GM21447 (cell line): ENCODE results near the gene HLCS.
"Not testable (repeated sequence)": the region's sequence is repeated elsewhere in the genome, so short reads cannot be mapped to it uniquely, and the experiment has no call there.

Experiments used
- ATAC-seq: cut with Tn5 transposase; IDR thresholded peaks from one replicate; pipeline ENCODE4 v1.9.1; 2021; ENCODE audit not compliant: unreplicated experiment

Gene HLCS

DNA sequence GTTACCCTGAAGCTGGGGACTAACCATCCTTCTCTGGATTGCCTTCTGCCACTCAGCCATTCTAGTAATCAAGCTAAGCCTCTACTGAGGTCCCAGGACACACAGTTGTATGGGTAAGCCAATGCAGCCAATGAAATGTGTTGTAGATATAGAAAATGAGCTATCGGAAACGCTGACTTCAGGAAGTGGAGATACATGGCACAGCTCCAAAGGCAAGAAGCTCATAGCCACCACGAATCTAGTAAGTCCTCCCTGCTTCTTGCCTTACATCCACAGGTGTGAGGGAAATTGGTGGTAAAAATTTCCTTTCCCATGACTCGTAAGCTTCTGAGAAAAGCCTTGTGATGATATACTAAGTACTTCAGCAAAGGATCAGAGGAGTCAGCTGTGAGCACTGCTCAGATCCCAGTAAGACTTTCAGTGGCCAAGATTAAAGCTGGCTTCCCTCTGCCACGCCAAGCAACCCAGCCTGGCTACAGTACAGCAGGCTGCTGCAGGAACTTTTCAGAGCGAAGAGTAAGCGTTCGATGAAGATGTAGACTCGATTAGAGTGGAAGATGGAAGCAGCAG lies 149.8 kb downstream of the HLCS start:
- ATAC-seq = no peak

GRCh38 chr21:36816026-36816425 lies 150.4 kb downstream of the HLCS start:
- not testable (repeated sequence) for ATAC-seq

- ATAC-seq = no peak
These were observed 151.2 kb downstream of the HLCS start for GRCh38 chr21:36815284-36815683.

DNA sequence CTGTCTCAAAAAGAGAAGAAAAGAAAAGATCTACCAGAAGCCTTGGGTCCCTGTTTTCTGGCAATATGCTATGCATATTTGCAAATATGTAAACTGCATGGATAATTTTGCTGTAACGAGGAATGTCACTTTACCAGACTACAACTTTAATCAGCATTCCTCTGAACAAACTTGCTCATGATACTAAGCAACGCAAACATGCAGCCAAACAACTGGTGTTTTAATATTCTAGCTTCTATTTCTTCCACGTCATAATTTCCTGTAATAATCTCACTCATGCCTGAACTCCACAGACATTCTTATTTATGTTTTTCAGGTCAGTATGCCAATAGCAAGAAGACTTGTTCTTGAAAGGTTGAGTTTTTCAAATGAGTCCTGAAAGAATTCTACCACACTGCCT lies 153.4 kb downstream of the HLCS start:
- no peak for ATAC-seq

DNA sequence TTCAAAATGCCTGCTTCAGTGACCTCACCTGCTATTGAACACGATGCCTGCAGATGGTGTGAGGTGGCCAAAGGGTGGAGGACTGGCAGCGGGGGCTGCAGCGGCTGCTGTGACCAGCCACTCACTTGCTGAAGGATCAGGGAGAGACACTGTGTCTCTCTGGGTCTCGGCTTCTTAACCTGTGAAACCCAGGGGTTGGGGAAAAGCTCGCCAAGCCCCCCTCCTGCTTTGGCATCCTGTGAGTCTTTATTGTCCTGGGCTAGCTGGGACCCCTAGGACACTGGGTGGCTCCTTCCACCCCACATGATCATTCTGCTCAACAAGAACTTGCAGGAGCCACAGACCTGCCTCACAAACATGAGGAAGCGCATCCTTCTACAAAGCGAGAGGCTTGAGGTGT lies 154.7 kb downstream of the HLCS start:
- ATAC-seq = no peak

DNA sequence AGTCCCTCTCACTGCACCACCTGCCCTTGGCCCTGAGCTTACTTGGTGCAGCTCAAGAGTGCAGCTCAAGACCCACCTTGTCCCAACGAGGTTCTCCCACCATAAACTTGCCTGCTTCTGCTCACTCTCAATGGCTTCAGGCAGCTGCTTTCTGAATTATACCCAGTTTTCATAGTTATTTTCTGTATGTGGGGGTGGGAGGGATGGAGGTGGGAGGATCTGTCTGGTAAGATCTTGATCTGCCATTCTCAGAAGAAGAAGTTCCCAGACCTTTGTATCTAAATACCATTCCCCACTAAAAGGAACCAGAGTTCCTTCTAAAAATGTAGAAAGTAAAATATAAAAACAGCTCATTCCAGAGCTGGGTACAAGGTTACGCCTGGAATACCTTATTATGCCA lies 156.0 kb downstream of the HLCS start:
- no peak for ATAC-seq

DNA sequence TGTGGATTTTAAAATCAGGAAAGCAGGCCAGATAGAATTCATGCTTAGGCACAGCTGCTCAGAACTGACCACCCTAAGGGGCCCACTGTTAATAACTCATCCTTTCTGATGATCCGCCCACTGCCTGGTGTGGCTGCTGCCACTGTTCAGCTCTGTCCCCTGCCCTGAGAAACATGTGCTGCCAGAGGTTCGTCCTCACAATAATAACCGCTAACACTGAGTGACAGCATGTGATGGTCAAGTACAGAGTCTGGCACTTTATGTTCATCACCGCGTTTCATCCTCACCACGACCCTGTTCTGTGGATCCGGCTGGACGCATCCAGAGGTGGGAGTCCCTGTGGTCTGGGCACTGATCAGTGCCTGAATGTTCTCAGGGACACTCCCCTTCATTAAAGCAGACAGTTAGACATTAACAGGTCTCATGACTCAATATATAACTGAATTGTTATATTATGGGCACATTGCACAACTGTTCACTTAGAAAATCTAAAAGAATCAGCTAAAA lies 159.0 kb downstream of the HLCS start:
- ATAC-seq = no peak

GRCh38 chr21:36806103-36806502 lies 160.4 kb downstream of the HLCS start:
- ATAC-seq = no peak

GRCh38 chr21:36804874-36805611 lies 161.4 kb downstream of the HLCS start:
- no peak for ATAC-seq

DNA sequence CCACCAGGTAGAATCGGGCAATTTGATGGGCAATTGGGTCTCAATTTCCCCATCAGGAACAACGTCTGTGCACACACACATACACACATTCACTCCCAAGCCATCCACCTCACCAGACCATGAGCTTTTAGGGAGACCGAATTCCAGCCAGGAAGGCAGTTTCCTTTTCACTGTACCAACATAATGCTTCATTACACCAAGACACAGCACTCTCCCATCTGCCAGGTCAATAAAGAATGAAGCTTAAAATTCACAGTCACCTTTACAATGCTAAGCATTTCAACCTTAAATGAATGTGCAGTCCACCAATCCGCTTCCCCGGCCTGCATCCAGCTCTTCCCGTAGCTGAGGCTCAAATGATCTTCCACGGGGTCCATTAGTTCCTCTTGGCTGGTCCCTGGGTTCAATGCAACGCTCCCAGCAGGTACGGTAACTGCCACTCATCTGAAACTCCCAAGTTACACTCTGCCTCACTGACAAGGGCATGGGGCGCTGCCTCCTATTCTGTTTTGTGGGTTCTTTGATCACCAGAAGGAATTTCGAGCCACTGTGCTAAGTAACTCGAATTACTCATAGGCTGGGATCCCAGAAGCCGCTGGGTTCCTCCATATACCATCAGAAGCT lies 162.5 kb downstream of the HLCS start:
- ATAC-seq = no peak

DNA sequence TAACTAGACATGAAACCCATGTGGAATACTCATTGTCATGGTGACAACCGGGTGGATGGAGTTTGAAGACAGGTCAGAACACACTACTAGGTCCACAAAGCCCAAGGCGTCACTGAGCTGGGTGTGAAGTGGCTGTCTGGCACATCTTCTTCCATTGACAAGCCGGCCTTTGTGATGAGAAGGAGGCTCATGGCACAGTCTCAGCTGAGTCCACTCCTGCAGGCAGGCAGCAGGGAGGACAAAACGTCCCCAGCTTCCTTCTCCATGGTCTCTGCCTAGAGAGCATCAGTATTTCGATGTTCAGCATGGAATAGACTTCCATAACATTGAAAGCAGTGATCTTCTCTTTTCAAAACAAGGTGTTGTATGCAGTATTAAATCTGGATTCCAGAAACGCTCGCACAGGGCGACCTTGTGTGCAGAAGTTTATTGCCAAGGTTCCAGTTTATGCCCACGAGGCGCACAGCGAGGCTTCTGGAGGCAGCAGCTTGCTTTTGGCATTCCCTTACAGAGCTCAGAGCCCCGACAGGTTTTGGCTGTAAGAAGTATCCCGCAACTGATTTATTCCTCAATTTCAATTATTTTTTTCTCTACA lies 163.3 kb downstream of the HLCS start:
- ATAC-seq = no peak

GRCh38 chr21:36800734-36801133 lies 165.7 kb downstream of the HLCS start:
- ATAC-seq = no peak

DNA sequence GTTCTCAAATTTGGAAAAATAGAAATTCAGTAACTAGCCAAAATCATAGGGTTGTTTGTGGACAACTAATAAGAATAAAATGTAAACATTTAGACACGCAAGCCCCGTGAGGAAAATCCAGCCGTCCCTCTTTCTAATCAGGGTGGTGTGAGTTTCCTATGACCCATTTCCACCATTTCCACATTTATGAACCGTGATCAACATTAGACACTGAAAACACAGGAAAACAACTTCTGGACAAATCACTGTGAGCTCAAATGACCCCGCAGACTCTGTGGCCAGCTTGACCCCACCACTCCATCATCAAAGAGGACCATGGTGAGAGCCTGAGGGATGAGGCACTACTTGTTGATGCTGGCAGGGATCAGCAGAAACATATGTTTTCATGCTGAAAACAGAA lies 166.6 kb downstream of the HLCS start:
- no peak for ATAC-seq

GRCh38 chr21:36798491-36798890 lies 168.0 kb downstream of the HLCS start:
- no peak for ATAC-seq

DNA sequence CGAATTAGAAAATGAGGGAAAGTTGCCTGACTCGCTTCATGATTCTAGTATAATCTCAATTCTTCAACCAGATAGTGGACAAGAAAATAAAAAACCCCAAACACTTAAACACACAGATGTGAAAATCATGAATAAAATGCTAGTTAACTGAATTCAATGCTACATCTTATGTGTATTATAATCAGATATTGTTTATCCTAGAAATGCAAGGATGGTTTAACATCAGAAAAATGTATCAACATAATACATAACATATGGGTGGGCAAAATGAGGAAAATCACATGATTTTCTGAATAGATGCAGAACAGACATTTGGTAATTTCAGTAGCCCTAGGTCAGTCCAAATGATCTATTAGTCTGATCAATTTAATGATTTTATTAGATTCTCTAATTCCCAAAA lies 170.4 kb downstream of the HLCS start:
- no peak for ATAC-seq

DNA sequence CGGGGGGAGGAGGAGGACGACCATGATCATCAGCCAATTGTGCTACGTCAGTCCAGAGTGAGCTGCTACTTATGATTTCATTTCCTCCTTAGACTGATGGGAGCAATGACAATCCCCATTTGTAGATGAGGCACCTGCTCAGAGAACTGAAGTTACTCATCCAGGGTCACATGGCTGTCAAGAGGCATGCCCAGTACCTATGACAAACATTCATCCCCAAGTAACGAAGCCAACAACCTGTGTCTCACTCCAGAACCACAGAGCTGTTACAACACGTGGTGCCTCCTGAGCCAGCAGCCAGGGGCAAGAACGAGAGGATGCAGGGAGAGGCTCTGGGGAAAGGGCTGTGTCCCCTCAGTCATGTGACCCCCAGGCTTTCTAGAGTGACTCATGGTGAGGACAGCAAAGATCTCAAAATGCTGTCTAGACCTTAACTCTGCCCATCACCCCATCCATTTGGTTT lies 173.9 kb downstream of the HLCS start:
- no peak for ATAC-seq

DNA sequence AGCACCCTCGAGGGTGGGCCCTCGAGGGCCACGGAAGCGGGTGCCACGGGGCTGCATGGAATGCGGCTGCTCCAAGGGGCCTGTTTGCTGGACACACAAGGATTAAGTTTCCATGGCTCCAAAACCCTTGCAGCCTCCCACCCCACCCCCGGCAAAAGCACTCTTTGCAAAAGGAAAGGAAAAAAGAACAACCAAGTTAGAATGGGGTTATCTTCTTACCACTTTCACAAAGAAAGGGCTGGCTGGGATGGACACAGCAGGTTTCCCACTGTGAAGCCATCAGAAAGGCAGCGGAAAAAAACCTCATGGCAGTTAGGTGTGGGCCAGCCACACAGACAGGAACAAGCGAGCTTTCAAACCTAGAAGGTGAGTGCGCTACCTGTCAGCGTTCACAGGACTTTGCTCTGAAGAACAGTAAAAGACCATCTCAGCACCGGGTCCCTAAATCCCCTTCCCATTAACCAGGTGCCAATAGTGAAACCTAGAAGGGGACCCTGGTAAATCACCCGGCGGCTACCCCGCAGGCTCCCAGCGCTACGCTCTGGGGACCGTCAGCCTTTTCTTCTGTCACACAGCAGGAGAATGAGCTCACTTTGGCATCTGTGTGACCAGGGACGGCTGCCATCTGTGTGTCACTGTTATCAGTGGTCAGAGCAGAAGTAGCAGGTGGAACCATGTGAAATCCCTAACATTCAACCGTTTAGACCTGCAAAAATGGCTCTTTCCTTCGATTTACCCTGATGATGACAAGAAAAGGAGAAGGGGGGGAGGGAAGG lies 174.6 kb downstream of the HLCS start:
- ATAC-seq = no peak

DNA sequence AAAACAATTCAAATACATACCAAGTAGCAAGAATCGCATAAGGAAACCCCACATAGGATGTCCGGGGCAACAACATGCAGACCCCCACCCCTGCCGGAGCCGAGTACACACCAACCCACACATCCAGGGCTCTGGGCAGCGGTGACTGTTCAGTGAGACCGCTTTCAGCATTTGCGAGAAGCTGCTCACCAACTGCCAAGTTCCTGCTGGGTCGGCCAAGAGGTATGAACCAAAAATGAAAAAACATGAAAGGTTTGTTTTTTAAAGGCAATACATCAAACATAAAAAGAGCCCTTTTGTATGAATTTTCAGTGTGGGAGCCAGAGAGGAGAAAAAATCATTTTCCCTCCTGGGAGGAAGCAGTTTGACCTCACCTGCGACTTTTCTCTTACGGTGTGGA lies 175.3 kb downstream of the HLCS start:
- ATAC-seq = no peak

GRCh38 chr21:36790616-36791015 lies 175.9 kb downstream of the HLCS start:
- no peak for ATAC-seq

DNA sequence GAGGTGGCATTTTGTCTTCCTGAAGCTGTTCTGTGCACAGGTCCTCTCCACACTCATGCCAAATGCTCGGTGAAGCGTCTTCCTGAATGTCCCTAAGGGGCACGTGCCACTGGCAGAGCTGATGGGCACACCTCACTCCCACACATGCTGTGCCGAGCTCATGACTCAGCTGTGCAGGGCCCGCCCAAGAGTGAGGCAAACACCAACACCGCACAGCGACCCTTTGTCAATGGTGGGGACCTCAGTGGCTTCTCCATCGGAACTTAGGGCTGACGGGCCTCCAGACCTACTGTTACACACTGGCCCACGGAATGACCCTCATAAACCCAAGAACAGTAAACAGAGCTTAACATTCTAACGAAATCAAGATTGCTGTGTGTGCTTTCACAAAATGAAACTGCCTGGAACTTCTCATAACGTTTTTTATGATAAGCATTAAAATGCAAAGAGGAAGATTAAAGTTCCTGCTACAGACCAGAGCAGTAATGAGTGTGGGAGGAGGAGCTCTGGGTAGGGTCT lies 178.3 kb downstream of the HLCS start:
- no peak for ATAC-seq

DNA sequence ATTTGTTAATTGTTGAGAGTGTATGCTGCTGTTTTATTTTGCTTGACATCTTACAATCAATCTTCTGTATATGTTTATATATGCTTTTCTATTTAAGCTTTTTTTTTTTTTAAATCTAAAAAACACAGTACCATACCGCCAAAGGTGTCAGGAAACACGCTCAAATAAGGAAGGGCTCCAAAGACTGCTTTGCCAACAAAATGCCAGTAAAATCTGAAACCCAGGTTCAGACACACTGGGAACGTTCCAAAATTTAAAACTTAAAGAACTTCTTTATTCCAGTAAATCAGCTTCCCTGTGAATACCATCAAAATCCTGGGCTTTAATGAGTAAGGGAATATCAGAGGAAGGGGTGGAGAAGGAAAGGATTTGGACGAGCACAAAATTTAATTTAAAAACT lies 180.3 kb downstream of the HLCS start:
- no peak for ATAC-seq
